Peyer's patch (tissue), 4 donors: ENCODE results near the gene RANBP1. TPM values are rescaled to one million over a fixed set of nuclear protein-coding genes. Genes with fewer than 3 reads are reported as not detected.
"Not testable (repeated sequence)": the region's sequence is repeated elsewhere in the genome, so short reads cannot be mapped to it uniquely, and the experiment has no call there.

ENCODE experiments used
- DNase-seq, 3 donors: peaks; one replicate each; pipeline ENCODE4 v3.0.0-alpha.2; 2017 to 2019
- H3K27ac ChIP-seq, 4 donors: fragments of 200-600 bp; sonication (generic); one replicate each; pipeline ENCODE4 v1.5.1; 2016 to 2019
- H3K27me3 ChIP-seq, 2 donors: fragments of 200-600 bp; sonication (generic); one replicate each; pipeline ENCODE4 v1.5.1; 2019
- H3K36me3 ChIP-seq, 3 donors: fragments of 200-600 bp; sonication (generic); one replicate each; pipeline ENCODE4 v1.5.1; 2016 to 2019
- H3K4me1 ChIP-seq, 4 donors: fragments of 200-600 bp; sonication (generic); one replicate each; pipeline ENCODE4 v1.5.1; 2016 to 2019
- H3K4me3 ChIP-seq, 4 donors: fragments of 200-600 bp; sonication (generic); 1 replicate in 3 of 4; 2 replicates in 1 of 4; pipeline ENCODE4 v1.5.1; 2016 to 2019; ENCODE audit warnings: mild to moderate bottlenecking in 1 of 4
- H3K9me3 ChIP-seq, 4 donors: fragments of 200-600 bp; sonication (generic); one replicate each; pipeline ENCODE4 v1.5.1; 2016 to 2019; ENCODE audit warnings: mild to moderate bottlenecking in 1 of 4
- CTCF ChIP-seq, 6 experiments: fragments of 450-650 bp in 4 of 6; fragments of 200-600 bp in 2 of 6; sonication (generic) in 1 of 6; IDR thresholded peaks; one replicate each; pipeline ENCODE4 v1.5.1; 2017 to 2019; ENCODE audit warnings: antibody characterized with exemption in 6 of 6, mild to moderate bottlenecking in 3 of 6, moderate library complexity in 1 of 6
- POLR2A ChIP-seq, 2 donors: fragments of 450-650 bp; IDR thresholded peaks; one replicate each; pipeline ENCODE4 v1.5.1; 2017; ENCODE audit warnings: antibody characterized with exemption in 2 of 2, mild to moderate bottlenecking in 2 of 2, moderate library complexity in 2 of 2
- total RNA-seq, 4 donors: library from RNA; depleted of rRNA; stranded (reverse); fragments of >200 nt; gene quantifications; one replicate each; pipeline ENCODE4 v1.1.0, GENCODE V29; 2016

The RANBP1 gene
- total RNA-seq, 4 donors from 2014 or later = 103 to 203 (median 163) TPM

GRCh38 chr22:20157430-20158183 lies 41.7 kb downstream of the RANBP1 start:
- no peak overlapping the region for H3K27ac ChIP-seq
- H3K27me3 ChIP-seq = no peaks in the 10 kb centered on the region
- H3K36me3 ChIP-seq = no peaks in the 10 kb centered on the region
- no peak overlapping the region for H3K4me3 ChIP-seq
- no peaks in the 10 kb centered on the region for H3K9me3 ChIP-seq
- H3K4me1 ChIP-seq = no peaks in the 10 kb centered on the region
- DNase-seq = no peak
- TF ChIP-seq POLR2A (IDR thresholded peaks at IDR 0.05) = no peak
- TF ChIP-seq CTCF (IDR thresholded peaks at IDR 0.05) = no peak

GRCh38 chr22:20158391-20159036 lies 42.6 kb downstream of the RANBP1 start:
- TF ChIP-seq CTCF (IDR thresholded peaks at IDR 0.05) = no peak
- TF ChIP-seq POLR2A (IDR thresholded peaks at IDR 0.05) = no peak
- H3K4me3 ChIP-seq = no peak overlapping the region
- no peaks in the 10 kb centered on the region for H3K27me3 ChIP-seq
- H3K36me3 ChIP-seq = no peaks in the 10 kb centered on the region
- H3K27ac ChIP-seq = no peak overlapping the region
- H3K9me3 ChIP-seq = no peaks in the 10 kb centered on the region
- DNase-seq = no peak
- no peaks in the 10 kb centered on the region for H3K4me1 ChIP-seq

- Histone ChIP-seq H3K4me3 (no peak overlapping the region), H3K9me3 (no peaks in the 10 kb centered on the region), H3K27me3 (no peaks in the 10 kb centered on the region), H3K4me1 (no peaks in the 10 kb centered on the region), H3K36me3 (no peaks in the 10 kb centered on the region), H3K27ac (no peak overlapping the region)
- TF ChIP-seq CTCF (IDR thresholded peaks at IDR 0.05) = no peak
- no peak for TF ChIP-seq POLR2A (IDR thresholded peaks at IDR 0.05)
- DNase-seq = no peak
Measured at GRCh38 chr22:20159076-20159475, 43.2 kb downstream of the RANBP1 start.

- H3K27me3 ChIP-seq, H3K4me1 ChIP-seq: not testable (repeated sequence)
Measured at GRCh38 chr22:20159531-20159930, 43.6 kb downstream of the RANBP1 start.

GRCh38 chr22:20160041-20160440 lies 44.1 kb downstream of the RANBP1 start:
- no peaks in the 10 kb centered on the region for H3K9me3 ChIP-seq
- no peaks in the 10 kb centered on the region for H3K4me1 ChIP-seq
- no peaks in the 10 kb centered on the region for H3K36me3 ChIP-seq
- no peaks in the 10 kb centered on the region for H3K27me3 ChIP-seq
- TF ChIP-seq CTCF (IDR thresholded peaks at IDR 0.05) (no peak), POLR2A (IDR thresholded peaks at IDR 0.05) (no peak)
- no peak for DNase-seq
- no peak overlapping the region for H3K27ac ChIP-seq
- H3K4me3 ChIP-seq = no peak overlapping the region

More at GRCh38 chr22:20159531-20159930, 43.6 kb downstream of the RANBP1 start:
- DNase-seq, H3K4me3 ChIP-seq, H3K27ac ChIP-seq, H3K9me3 ChIP-seq, H3K36me3 ChIP-seq: not testable (repeated sequence)

- no peak for TF ChIP-seq CTCF (IDR thresholded peaks at IDR 0.05)
- no peak for TF ChIP-seq POLR2A (IDR thresholded peaks at IDR 0.05)
- H3K27ac ChIP-seq = no peak overlapping the region
- no peaks in the 10 kb centered on the region for H3K36me3 ChIP-seq
- no peak for DNase-seq
- H3K4me1 ChIP-seq = no peaks in the 10 kb centered on the region
- H3K27me3 ChIP-seq = no peaks in the 10 kb centered on the region
- no peak overlapping the region for H3K4me3 ChIP-seq
- H3K9me3 ChIP-seq = no peaks in the 10 kb centered on the region
Measured at GRCh38 chr22:20164863-20165262, 49.0 kb downstream of the RANBP1 start.
